ENCODE measurements around the gene PYDC1. TPM values are rescaled to one million over a fixed set of nuclear protein-coding genes. Genes with fewer than 3 reads are reported as not detected.

The PYDC1 gene
- total and polyA plus RNA-seq, 2 of the 8 experiments (the other 6 are each of a cell fraction or from before 2014, with no cell fraction given): 3.5 to 11.1 TPM

GRCh38 chr16:31185339-31185738, 31.6 kb downstream of the PYDC1 start:
- ChIA-PET CTCF (ENCODE audit: partially characterized antibody) (interaction anchor here (0.6 to 0.7 kb wide), 2 partner anchors 25 to 46 kb away, joined by 3 read pairs; no protein-coding TSS in a partner anchor), POLR2A (ENCODE audit: partially characterized antibody) (interaction anchor here (1.0 to 6.9 kb wide), 12 partner anchors 8 to 199 kb away, joined by 3 to 407 read pairs (median 6); partner anchors contain the start of genes BCKDK, FUS, KAT8 and PRSS8)
- 87% methylated on average over 5 of the region's 5 CpGs; no CpG with 5 or more reads in 1 of the 2 experiments for WGBS, 2 experiments (ENCODE audit: extremely low coverage in 1 of 2, insufficient coverage in 1 of 2, insufficient read length in 1 of 2, insufficient replicate concordance in 2 of 2, low coverage in 1 of 2, low lambda C conversion rate in 2 of 2, missing lambda C conversion rate in 1 of 2)

More at GRCh38 chr16:31185339-31185738, 31.6 kb downstream of the PYDC1 start:
- peaks cover 9% of the 10 kb centered on the region; the same call in 1 of the 2 replicates for H3K23me2 ChIP-seq (ENCODE audit: low read depth, low read length)
- no peak overlapping the region for H3K4me2 ChIP-seq (ENCODE audit: insufficient read depth in 1 of 2, low read depth in 2 of 2, low read length in 2 of 2)
- no peak for TF ChIP-seq CBX5 (IDR thresholded peaks at IDR 0.05; ENCODE audit: low read depth, low read length)
- H3K36me3 ChIP-seq (ENCODE audit: control insufficient read depth in 2 of 4, insufficient read depth in 4 of 4, low read length in 3 of 4): peaks cover 66 to 87% (median 80%) of the 10 kb centered on the region in 4 experiments
- H3K27ac ChIP-seq (ENCODE audit: low read depth, low read length): no peak overlapping the region
- no peak overlapping the region for H3K14ac ChIP-seq (ENCODE audit: insufficient read length)
- peaks cover 40 to 99% of the 10 kb centered on the region in 2 experiments for H3K79me2 ChIP-seq (ENCODE audit: control insufficient read depth in 1 of 2, insufficient read depth in 2 of 2, low read length in 2 of 2)
- DNase-seq (ENCODE audit: low read depth in 1 of 2, low spot score in 2 of 2) (no peak), FAIRE-seq (no peak)
- H4K91ac ChIP-seq (replicated peaks; ENCODE audit: insufficient read length, low read length): no peak overlapping the region
- H4K5ac ChIP-seq (ENCODE audit: insufficient read length, low read depth, low read length): no peak overlapping the region
- H3K56ac ChIP-seq (replicated peaks; ENCODE audit: insufficient read length, low read depth, low read length): no peak overlapping the region
- H3K4ac ChIP-seq (replicated peaks; ENCODE audit: insufficient read length, low read depth, low read length): no peak overlapping the region
- no peak overlapping the region for H2BK5ac ChIP-seq (ENCODE audit: low read depth, low read length)
- H2BK20ac ChIP-seq (ENCODE audit: low read length): no peak overlapping the region
- no peaks in the 10 kb centered on the region for H3K27me3 ChIP-seq (replicated peaks in 1 of 4; ENCODE audit: control insufficient read depth in 3 of 4, extremely low read depth in 1 of 4, insufficient read depth in 3 of 4, low read length in 3 of 4)
- no peak overlapping the region for H2BK12ac ChIP-seq (ENCODE audit: low read depth, low read length)
- no peak overlapping the region for H2AFZ ChIP-seq (ENCODE audit: low read length)
- no peak overlapping the region for H2AK5ac ChIP-seq (ENCODE audit: low read depth, low read length)
- H2BK120ac ChIP-seq (replicated peaks; ENCODE audit: low read depth, low read length): no peak overlapping the region
- peaks cover 46 to 65% of the 10 kb centered on the region in 2 experiments for H4K20me1 ChIP-seq (replicated peaks in 1 of 2; ENCODE audit: control insufficient read depth in 1 of 2, insufficient read depth in 2 of 2, low read length in 2 of 2)
- peaks cover 0 to 5% (median 1%) of the 10 kb centered on the region in 4 experiments; a peak in 5 of 7 replicates for H3K4me1 ChIP-seq (replicated peaks in 1 of 4; ENCODE audit: control insufficient read depth in 3 of 4, insufficient read depth in 4 of 4, low read length in 3 of 4)
- H3K23ac ChIP-seq (ENCODE audit: insufficient read length): no peak overlapping the region
- no peak overlapping the region for H3K4me3 ChIP-seq (ENCODE audit: extremely low read depth in 1 of 4, insufficient read depth in 2 of 4, low read depth in 3 of 4, low read length in 4 of 4)
- no peak overlapping the region for H4K8ac ChIP-seq (ENCODE audit: extremely low read depth, insufficient read depth, low read length)
- no peak overlapping the region for H2BK15ac ChIP-seq (ENCODE audit: low read length)
- no peak overlapping the region for H3K18ac ChIP-seq (ENCODE audit: extremely low read depth, low read length)
- H3K9me3 ChIP-seq (ENCODE audit: insufficient read depth in 2 of 2, low read depth in 1 of 2, low read length in 1 of 2): no peaks in the 10 kb centered on the region
- no peak overlapping the region for H3K9ac ChIP-seq (replicated peaks in 1 of 4; ENCODE audit: extremely low read depth in 1 of 4, low read depth in 3 of 4, low read length in 3 of 4)
- H3K79me1 ChIP-seq (ENCODE audit: low read depth, low read length): peaks cover 12% of the 10 kb centered on the region

Data from H1 (cell line).